GM19397 (cell line): ENCODE results near the gene GATD1.
A peak's percentile ranks its signal among the peaks of the same experiment; 100 is the strongest.

Experiments
- ATAC-seq: cut with Tn5 transposase; IDR thresholded peaks from one replicate; pipeline ENCODE4 v1.9.1; 2021; ENCODE audit warnings: mild to moderate bottlenecking, moderate library complexity; ENCODE audit not compliant: unreplicated experiment

GATD1 gene

GRCh38 chr11:729492-730074 lies 47.7 kb downstream of the GATD1 start:
- no peak for ATAC-seq

GRCh38 chr11:728901-729491 lies 48.3 kb downstream of the GATD1 start:
- no peak for ATAC-seq

GRCh38 chr11:727859-728748 lies 49.2 kb downstream of the GATD1 start:
- ATAC-seq = peak; percentile 50

GRCh38 chr11:727281-727701 lies 50.0 kb downstream of the GATD1 start:
- ATAC-seq = no peak

- no peak for ATAC-seq
These were observed 50.7 kb downstream of the GATD1 start for GRCh38 chr11:726278-727220.

GRCh38 chr11:725624-726202 lies 51.6 kb downstream of the GATD1 start:
- ATAC-seq = no peak

GRCh38 chr11:724778-725386 lies 52.4 kb downstream of the GATD1 start:
- ATAC-seq = no peak

GRCh38 chr11:724049-724777 lies 53.1 kb downstream of the GATD1 start:
- no peak for ATAC-seq

GRCh38 chr11:723120-723883 lies 54.0 kb downstream of the GATD1 start:
- no peak for ATAC-seq

GRCh38 chr11:722346-722811 lies 54.9 kb downstream of the GATD1 start:
- no peak for ATAC-seq

GRCh38 chr11:721741-722345 lies 55.4 kb downstream of the GATD1 start:
- ATAC-seq = no peak

- ATAC-seq = no peak
These were observed 56.0 kb downstream of the GATD1 start for GRCh38 chr11:721247-721740.

- no peak for ATAC-seq
These were observed 56.5 kb downstream of the GATD1 start for GRCh38 chr11:720642-721246.

GRCh38 chr11:720017-720641 lies 57.2 kb downstream of the GATD1 start:
- no peak for ATAC-seq

GRCh38 chr11:719214-720016 lies 57.9 kb downstream of the GATD1 start:
- ATAC-seq = no peak
